HepG2 (cell line): ENCODE data around the gene RNGTT. TPM values are rescaled to one million over a fixed set of nuclear protein-coding genes. Genes with fewer than 3 reads are reported as not detected.
A peak's percentile ranks its signal among the peaks of the same experiment; 100 is the strongest.

Experiments used
- FOXP4 ChIP-seq: sonication (generic); formaldehyde crosslinking; IDR thresholded peaks from 2 replicates; pipeline ENCODE4 v1.4.0; 2020; ENCODE audit warnings: missing genetic modification reagents
- HNF1A ChIP-seq, 2 experiments: sonication (generic) in 1 of 2; formaldehyde crosslinking in 1 of 2; IDR thresholded peaks; 2 replicates each; pipeline versions ENCODE4 v1.4.0 to v1.6.1; 2016 to 2020; ENCODE audit warnings: borderline replicate concordance in 1 of 2, low read depth in 1 of 2, mild to moderate bottlenecking in 1 of 2, missing genetic modification reagents in 1 of 2
- KDM2A ChIP-seq: sonication (generic); formaldehyde crosslinking; IDR thresholded peaks from 2 replicates; pipeline ENCODE4 v1.4.0; 2020; ENCODE audit warnings: low read depth, missing genetic modification reagents, borderline replicate concordance
- SETDB1 ChIP-seq: sonication (generic); formaldehyde crosslinking; IDR thresholded peaks from 2 replicates; pipeline ENCODE4 v1.5.1; 2020; ENCODE audit warnings: missing genetic modification reagents, mild to moderate bottlenecking, borderline replicate concordance
- polyA plus RNA-seq, 8 experiments: library from polyadenylated mRNA; depleted of rRNA in 3 of 8; stranded (reverse) in 7 of 8; unstranded in 1 of 8; fragments of >200 nt; fragmentation: Illumina TruSeq in 4 of 8; extraction: Trizol in 4 of 8; gene quantifications; 2 replicates each; pipeline versions ENCODE4 v1.2.1 to v1.2.3, GENCODE V29; 2011 to 2016; ENCODE audit warnings: low read depth in 4 of 8, missing spikeins in 1 of 8, mixed read lengths in 1 of 8; ENCODE audit not compliant: insufficient read depth in 1 of 8
- total RNA-seq, 5 experiments: library from RNA; depleted of rRNA; stranded (reverse); fragments of >200 nt; fragmentation: Illumina TruSeq; extraction: Trizol; gene quantifications; 2 replicates each; pipeline ENCODE4 v1.2.3, GENCODE V29; 2016; ENCODE audit warnings: low read depth in 1 of 5
- TF ChIP-seq, protein P1 (sequence below): IDR thresholded peaks from 2 replicates; pipeline ENCODE4 v1.6.1; 2016; ENCODE audit warnings: low read depth

RNGTT gene
- total and polyA plus RNA-seq, 2 of the 13 experiments (the other 11 are each of a cell fraction or from before 2014, with no cell fraction given), result 6.0 to 22.6 TPM

DNA sequence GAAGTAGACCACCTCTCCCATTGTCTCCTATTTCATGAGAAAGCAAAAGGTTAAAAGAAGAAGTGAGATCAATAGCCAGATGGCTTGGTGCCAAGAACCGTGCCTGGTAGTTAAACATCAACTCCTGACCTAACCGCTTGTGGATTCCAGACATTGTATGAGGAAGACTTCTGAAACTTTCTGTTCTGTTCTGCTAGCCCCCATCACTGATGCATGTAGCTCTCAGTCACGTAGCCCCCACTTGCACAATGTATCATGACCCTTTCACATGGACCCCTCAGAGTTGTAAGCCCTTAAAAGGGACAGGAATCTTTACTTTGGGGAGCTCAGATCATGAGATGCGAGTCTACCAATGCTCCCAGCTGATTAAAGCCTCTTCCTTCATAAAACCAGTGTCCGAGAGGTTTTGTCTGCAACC is 301.2 kb downstream of the RNGTT start (continued):
- TF ChIP-seq, protein P1, sequence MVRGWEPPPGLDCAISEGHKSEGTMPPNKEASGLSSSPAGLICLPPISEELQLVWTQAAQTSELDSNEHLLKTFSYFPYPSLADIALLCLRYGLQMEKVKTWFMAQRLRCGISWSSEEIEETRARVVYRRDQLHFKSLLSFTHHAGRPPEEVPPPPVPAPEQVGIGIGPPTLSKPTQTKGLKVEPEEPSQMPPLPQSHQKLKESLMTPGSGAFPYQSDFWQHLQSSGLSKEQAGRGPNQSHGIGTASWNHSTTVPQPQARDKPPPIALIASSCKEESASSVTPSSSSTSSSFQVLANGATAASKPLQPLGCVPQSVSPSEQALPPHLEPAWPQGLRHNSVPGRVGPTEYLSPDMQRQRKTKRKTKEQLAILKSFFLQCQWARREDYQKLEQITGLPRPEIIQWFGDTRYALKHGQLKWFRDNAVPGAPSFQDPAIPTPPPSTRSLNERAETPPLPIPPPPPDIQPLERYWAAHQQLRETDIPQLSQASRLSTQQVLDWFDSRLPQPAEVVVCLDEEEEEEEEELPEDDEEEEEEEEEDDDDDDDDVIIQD, result peak; percentile 28; the same call in 1 of the 2 replicates
- TF ChIP-seq SETDB1 (CRISPR knock-in tag) (peak; percentile 75; the same call in 1 of the 2 replicates), KDM2A (CRISPR knock-in tag) (no peak), HNF1A (IDR thresholded peaks at IDR 0.05; ENCODE audit: low read depth) (peak; percentile 75), HNF1A (CRISPR knock-in tag; IDR thresholded peaks at IDR 0.05; ENCODE audit: borderline replicate concordance) (peak; percentile 30; the same call in 1 of the 2 replicates), FOXP4 (CRISPR knock-in tag) (no peak)
